NCI-H526 (cell line): ENCODE data around the gene CNTN3.

Experiments
- DNase-seq, 2 experiments: peaks; one replicate each; lab custom pipeline; 2025; lab: John Stamatoyannopoulos, UW

Gene CNTN3

DNA sequence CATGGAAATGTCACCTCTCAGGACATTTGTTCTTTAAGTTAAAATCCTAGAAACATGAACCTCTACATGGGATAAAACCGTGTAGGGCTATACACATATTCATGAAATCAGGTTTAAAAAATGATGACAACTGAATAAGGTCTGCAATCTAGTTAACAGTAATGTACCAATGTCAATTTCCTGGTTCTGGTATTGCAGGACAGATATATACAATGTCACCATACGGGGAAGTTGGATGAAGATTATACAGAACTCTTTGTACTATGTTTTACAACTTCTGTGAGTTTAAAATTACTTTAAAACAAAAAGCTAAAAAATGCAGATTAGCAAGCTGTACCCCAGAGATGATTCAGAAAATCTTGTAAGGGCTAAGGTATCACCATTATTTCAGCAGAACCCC is 6.7 kb downstream of the CNTN3 start:
- no peak for DNase-seq

DNA sequence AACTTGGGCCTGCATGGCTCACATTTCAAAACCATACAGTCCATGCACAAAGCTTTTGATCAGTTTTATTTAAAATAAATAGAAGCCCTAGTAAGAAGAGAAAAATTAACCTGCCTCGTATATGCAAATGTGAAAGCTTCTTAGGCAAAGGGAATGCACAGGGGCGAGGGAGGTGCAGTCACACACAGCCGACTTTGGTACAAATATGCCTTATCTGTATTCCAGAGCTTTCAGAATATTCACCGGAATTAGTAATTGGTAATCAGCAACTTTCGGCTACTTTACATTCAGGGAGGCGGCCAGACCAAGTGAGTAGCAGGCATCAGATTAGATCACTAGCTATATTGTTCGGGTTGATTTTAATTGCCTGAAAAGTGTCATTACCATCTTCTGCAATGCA is 7.5 kb downstream of the CNTN3 start:
- DNase-seq: no peak

DNA sequence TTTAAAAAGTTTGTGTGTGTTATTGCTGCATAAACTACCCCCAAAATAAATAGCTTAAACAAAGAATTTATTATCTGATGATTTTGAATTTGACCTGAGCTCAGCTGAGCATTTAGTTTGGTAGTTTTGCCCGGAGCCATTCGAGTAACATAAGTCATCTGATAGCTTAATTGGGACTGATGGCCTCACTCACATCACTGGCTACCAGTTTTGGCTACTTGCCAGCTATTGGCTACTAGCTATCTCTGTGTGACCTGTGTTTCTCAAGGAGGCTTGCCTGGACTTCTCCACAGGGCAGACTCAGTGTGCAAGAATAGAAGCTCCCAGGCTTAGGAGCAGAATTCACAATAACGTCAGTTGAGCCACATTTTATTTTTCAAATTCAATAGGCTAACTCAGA is 9.0 kb downstream of the CNTN3 start:
- DNase-seq: no peak

- no peak for DNase-seq
Observed at GRCh38 chr3:74603292-74603691, 11.2 kb downstream of the CNTN3 start.

DNA sequence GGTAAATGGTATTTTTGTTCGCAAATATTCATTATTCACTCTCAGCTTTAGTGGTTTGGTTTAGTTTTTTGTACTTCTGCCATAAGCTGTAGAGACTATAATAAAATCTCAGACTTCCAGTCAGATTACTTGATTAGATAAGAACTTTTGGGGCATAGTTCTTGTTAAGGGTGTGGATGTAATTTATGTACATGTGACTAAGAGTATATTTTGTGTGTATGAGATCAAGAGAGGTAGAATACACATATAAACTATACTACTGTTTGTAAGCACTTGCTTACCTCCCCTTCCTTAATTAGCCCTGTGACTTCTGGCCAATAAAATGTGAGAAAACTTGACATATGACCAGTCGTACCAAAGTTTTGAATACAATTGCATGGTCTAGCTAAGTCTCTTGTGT is 12.0 kb downstream of the CNTN3 start:
- DNase-seq: no peak

- DNase-seq: no peak
Observed at GRCh38 chr3:74601793-74602192, 12.7 kb downstream of the CNTN3 start.

DNA sequence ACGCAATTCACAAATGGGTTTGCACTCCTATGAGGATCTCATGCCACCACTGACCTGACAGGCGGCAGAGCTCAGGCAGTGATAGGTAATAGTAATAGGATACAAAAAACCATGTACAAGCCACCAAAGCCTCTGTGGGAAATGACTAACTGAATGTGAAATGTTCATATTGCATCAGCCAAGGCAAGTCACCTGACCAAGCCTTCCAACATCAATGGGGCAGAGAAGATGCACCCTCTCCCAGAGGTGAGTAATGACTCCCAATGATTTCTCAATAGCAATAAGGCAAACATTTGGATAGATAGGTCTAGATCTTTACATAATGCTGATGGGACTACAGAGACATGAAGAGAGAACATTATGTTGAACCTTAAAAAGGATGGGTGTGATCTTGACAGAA is 14.9 kb downstream of the CNTN3 start:
- no peak for DNase-seq

GRCh38 chr3:74593152-74593551 is 21.3 kb downstream of the CNTN3 start:
- DNase-seq: no peak

DNA sequence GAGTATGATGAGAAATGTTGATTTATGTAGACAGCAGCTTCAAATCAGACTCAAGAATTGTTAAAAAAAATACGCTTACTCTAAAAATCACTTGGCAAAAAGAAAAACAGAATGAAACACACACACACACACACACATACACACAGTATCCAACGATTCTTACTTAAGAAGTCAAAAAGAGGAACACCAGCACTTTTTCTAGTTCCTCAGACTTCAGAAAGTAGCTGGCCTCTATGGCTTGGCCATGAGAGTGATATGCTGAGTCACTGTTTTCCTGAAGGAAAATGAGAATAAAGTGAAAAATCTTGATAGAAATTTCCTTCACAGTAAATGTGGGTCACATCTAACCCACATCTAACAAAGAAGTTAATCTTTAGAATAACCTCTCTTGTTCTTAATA is 22.1 kb downstream of the CNTN3 start:
- DNase-seq: no peak

- DNase-seq: no peak
Observed at GRCh38 chr3:74591946-74592345, 22.5 kb downstream of the CNTN3 start.

- no peak for DNase-seq
Observed at GRCh38 chr3:74591342-74591741, 23.1 kb downstream of the CNTN3 start.

DNA sequence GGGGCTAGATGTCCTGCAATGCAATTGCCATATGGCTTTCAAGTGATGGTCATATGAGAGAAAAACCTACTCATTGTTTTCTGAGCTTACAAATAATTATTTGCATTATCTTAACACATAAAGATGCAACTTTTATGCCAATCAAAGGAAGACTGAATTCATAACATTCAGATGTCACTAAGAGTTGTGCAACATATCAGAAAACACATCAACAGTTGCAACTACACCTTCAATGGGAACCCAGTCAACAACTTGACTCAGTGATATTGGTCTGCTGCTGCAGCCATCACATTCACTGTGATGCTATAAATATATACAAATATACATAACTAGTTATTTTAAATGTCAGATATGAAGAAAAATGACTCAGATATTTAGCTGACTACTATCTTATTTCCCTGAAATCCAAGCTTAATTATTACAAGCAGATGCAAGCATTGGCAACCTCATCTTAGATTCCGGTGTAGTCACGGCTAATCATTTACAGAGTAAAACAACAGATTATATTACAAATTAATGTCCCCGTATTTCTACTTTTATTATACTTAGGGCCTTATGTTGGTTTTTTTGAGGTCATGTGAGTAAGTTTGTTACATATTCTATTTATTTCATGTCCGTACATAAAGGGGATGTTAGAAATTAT is 23.7 kb downstream of the CNTN3 start:
- DNase-seq: no peak

DNA sequence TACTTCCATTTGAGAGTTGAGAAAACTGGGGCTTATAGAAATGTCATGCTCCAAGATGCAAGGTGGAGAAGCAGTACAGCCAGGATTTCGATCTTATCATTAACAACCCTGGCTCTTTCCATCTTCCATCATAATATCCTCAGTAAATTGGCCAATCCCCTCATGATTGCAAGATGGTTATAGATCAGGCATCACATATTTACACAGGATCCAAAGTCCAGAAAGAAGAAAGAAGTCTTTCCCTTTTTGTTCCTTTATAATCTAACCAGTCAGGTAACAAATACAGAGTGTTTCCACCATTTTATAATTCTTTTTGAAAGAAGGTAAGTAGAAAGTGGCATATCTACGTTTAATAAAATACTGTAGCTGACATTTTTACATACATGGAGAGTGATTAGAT is 29.7 kb downstream of the CNTN3 start:
- no peak for DNase-seq

DNA sequence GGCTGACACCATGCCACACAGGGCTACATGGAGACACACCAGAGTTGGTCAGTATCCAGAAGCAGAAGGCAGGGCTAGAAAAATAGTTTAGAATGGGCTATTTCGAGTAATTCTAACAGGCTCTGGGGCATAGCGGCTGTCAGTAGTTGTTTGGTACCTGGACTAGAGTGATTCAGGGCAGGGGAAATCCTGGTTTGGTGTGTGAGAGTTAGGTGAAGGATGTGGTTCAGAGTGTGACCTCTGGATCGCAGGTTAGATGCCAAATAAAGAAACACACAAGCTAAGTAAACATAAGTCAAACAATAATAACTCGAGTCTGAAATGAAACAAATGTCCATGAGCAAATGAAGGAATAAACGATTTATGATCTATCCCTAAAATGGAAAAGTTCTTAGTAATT is 31.5 kb downstream of the CNTN3 start:
- no peak for DNase-seq

GRCh38 chr3:74575857-74576256 is 38.6 kb downstream of the CNTN3 start:
- no peak for DNase-seq

DNA sequence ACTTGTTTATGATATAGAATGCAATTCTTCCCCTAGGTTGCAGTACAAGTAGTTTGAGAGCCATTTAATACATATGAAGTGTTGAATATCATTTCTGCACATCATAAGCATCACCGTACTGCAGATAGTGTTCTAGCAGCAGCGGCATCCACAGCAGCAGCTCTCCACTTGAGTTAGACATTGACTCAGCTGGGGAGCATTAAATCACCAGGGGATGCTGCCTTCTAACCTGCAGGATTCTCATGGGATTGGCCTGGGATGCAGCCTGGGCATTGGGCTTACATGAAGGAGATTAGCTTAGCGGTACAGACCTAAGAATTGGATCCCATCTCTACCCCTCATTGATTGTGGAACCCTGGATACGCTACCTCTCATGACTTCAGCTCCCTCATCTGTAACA is 43.3 kb downstream of the CNTN3 start:
- DNase-seq: no peak
